Trophoblast cell (in vitro differentiated cells and primary cell): ENCODE results near the gene VSIG2.

Experiments used
- DNase-seq, 2 donors: peaks; one replicate each; pipeline ENCODE4 v3.0.0-alpha.2; 2016
- H2AFZ ChIP-seq: 2 replicates; pipeline ENCODE4 v1.6.1; 2013; ENCODE audit warnings: low read length, moderate library complexity, mild to moderate bottlenecking; ENCODE audit not compliant: insufficient read depth, poor library complexity
- H2AK5ac ChIP-seq: 2 replicates; pipeline ENCODE4 v1.6.1; 2013; ENCODE audit warnings: mild to moderate bottlenecking, low read length
- H2BK120ac ChIP-seq: 2 replicates; pipeline ENCODE4 v1.6.1; 2013; ENCODE audit warnings: low read length, mild to moderate bottlenecking, moderate library complexity; ENCODE audit not compliant: insufficient read depth, poor library complexity
- H2BK12ac ChIP-seq: 2 replicates; pipeline ENCODE4 v1.6.1; 2013; ENCODE audit warnings: mild to moderate bottlenecking, low read length, moderate library complexity
- H2BK5ac ChIP-seq: 2 replicates; pipeline ENCODE4 v1.6.1; 2013; ENCODE audit warnings: low read length, low read depth, moderate library complexity, mild to moderate bottlenecking; ENCODE audit not compliant: poor library complexity
- H3K14ac ChIP-seq: 2 replicates; pipeline ENCODE4 v1.6.1; 2013; ENCODE audit warnings: mild to moderate bottlenecking, low read length
- H3K18ac ChIP-seq: 2 replicates; pipeline ENCODE4 v1.6.1; 2013; ENCODE audit warnings: mild to moderate bottlenecking, low read length
- H3K23ac ChIP-seq: 2 replicates; pipeline ENCODE4 v1.6.1; 2013; ENCODE audit warnings: low read length
- H3K27ac ChIP-seq: 2 replicates; pipeline ENCODE4 v1.5.1; 2013; ENCODE audit warnings: low read depth, mild to moderate bottlenecking, inconsistent platforms, low read length, moderate library complexity
- H3K27me3 ChIP-seq: 2 replicates; pipeline ENCODE4 v1.6.1; 2013; ENCODE audit warnings: inconsistent platforms, mild to moderate bottlenecking, low read length, moderate library complexity; ENCODE audit not compliant: insufficient read depth
- H3K36me3 ChIP-seq, 2 experiments: 1 replicate in 1 of 2; 2 replicates in 1 of 2; pipeline ENCODE4 v1.6.1; 2013; ENCODE audit warnings: low read length in 2 of 2, mild to moderate bottlenecking in 2 of 2, moderate library complexity in 1 of 2; ENCODE audit not compliant: insufficient read depth in 2 of 2, control insufficient read depth in 1 of 2
- H3K4ac ChIP-seq: 2 replicates; pipeline ENCODE4 v1.6.1; 2013; ENCODE audit warnings: low read depth, mild to moderate bottlenecking, low read length, moderate library complexity
- H3K4me1 ChIP-seq, 2 experiments: 1 replicate in 1 of 2; 2 replicates in 1 of 2; pipeline ENCODE4 v1.6.1; 2013; ENCODE audit warnings: low read length in 2 of 2, mild to moderate bottlenecking in 2 of 2, moderate library complexity in 1 of 2; ENCODE audit not compliant: insufficient read depth in 2 of 2, control insufficient read depth in 1 of 2
- H3K4me2 ChIP-seq: 2 replicates; pipeline ENCODE4 v1.6.1; 2013; ENCODE audit warnings: inconsistent platforms, mild to moderate bottlenecking, low read length, moderate library complexity
- H3K4me3 ChIP-seq: 2 replicates; pipeline ENCODE4 v1.5.1; 2013; ENCODE audit warnings: mild to moderate bottlenecking, low read depth, low read length, inconsistent platforms
- H3K79me1 ChIP-seq: one replicate; pipeline ENCODE4 v1.6.1; 2013; ENCODE audit warnings: low read length
- H3K79me2 ChIP-seq: 2 replicates; pipeline ENCODE4 v1.6.1; 2013; ENCODE audit warnings: low read length, mild to moderate bottlenecking; ENCODE audit not compliant: control insufficient read depth, insufficient read depth, poor library complexity
- H3K9ac ChIP-seq: 2 replicates; pipeline ENCODE4 v1.6.1; 2013; ENCODE audit warnings: mild to moderate bottlenecking, low read length
- H3K9me3 ChIP-seq: 2 replicates; pipeline ENCODE4 v1.6.1; 2013; ENCODE audit warnings: low read depth, mild to moderate bottlenecking, control low read depth, inconsistent platforms, low read length; ENCODE audit not compliant: insufficient read depth
- H4K12ac ChIP-seq: 2 replicates; pipeline ENCODE4 v1.6.1; 2013; ENCODE audit warnings: low read depth, mild to moderate bottlenecking, low read length, moderate library complexity
- H4K8ac ChIP-seq: 2 replicates; pipeline ENCODE4 v1.6.1; 2013; ENCODE audit warnings: low read depth, mild to moderate bottlenecking, low read length, moderate library complexity
- H4K91ac ChIP-seq: one replicate; pipeline ENCODE4 v1.6.1; 2013; ENCODE audit warnings: low read depth, mild to moderate bottlenecking, low read length, moderate library complexity
- WGBS: extraction: QIAGEN DNeasy Blood & Tissue Kit; methylation state at CpG from one replicate; pipeline ENCODE4 v1.1.7; 2013; ENCODE audit warnings: missing lambda C conversion rate; ENCODE audit not compliant: insufficient read length, insufficient coverage; ENCODE audit errors: extremely low coverage; 5-methylcytosine and 5-hydroxymethylcytosine counted together

The VSIG2 gene

DNA sequence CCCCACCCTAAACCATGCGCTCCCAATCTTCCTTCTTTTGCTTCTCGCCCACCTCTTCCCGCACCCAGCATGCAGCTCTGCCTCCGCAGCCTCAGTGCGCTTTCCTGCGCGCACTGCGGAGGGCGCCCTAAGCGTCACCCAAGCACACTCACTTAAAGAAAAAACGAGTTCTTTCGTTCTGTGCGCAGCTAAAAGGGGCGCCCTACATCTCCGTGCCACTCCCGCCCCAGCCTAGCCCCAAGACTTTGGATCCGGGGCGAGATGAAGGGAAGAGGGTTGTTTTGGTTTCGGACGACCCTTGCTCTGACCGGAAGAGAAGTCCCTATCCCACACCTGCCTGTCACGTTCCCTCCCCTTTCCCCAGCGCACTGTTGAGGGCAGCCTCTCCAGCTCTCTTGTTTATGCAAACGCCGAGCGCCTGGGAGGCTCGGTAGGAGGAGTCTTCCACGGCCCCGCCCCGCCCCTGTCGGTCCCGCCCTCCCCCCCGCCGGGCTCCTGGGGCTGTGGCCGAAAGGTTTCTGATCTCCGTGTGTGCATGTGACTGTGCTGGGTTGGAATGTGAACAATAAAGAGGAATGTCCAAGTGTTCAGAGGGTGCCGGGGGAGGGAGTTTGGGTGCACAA is 5.3 kb downstream of the VSIG2 start:
- no peak overlapping the region for H4K91ac ChIP-seq

DNA sequence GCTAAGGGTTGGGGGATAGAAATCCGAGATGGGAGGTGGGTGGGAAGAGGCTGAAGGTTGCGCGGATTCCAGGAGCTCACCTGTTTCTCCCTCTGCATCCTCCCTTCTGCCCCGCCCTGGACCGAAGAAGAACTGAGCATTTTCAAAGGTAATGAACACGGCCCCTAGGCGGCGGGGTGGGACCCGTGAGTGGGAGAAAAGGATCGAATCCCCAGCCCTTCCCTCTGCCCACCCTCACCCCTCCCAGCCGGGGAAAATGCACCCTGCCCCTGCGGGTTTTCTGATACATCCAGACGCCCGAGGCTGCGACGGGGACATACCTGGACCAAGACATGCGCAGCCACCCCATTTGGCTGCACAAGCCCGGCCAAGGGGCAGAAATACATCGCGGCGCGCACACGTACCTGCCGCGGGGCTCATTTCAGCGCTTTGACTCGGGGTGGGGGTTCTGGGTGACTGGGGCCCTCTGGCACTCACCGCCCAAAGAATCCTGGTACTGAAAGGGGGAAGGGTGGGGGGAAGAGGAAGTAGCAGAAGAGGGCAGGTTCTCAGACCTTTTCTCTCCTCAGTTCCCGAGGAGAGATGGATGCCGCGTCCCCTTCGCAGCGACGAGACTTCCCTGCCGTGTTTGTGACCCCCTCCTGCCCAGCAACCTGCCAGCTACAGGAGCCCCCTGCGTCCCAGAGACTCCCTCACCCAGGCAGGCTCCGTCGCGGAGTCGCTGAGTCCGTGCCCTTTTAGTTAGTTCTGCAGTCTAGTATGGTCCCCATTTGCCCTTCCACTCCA is 6.0 kb downstream of the VSIG2 start:
- Histone ChIP-seq H3K23ac (no peak overlapping the region), H3K27ac (no peak overlapping the region), H3K14ac (no peak overlapping the region), H2AK5ac (no peak overlapping the region), H3K9me3 (peaks cover 4% of the 10 kb centered on the region), H3K36me3 (no peaks in the 10 kb centered on the region), H2AFZ (peak overlapping the region; percentile 2), H2BK5ac (no peak overlapping the region), H3K4ac (no peak overlapping the region), H3K4me1 (peaks cover 6 to 12% of the 10 kb centered on the region in 2 experiments), H2BK12ac (no peak overlapping the region), H3K18ac (no peak overlapping the region), H3K27me3 (peaks cover 78% of the 10 kb centered on the region), H3K4me3 (peak overlapping the region; percentile 51), H3K4me2 (peak overlapping the region; percentile 63), H2BK120ac (no peak overlapping the region), H3K9ac (no peak overlapping the region), H4K12ac (no peak overlapping the region), H4K91ac (no peak overlapping the region), H3K79me2 (no peaks in the 10 kb centered on the region), H4K8ac (no peak overlapping the region), H3K79me1 (no peaks in the 10 kb centered on the region)
- WGBS: no CpG with 5 or more reads among the region's 41 CpGs
- peak; percentile 52 to 66 for DNase-seq

More for the DNA sequence above, 5.3 kb downstream of the VSIG2 start:
- no peak overlapping the region for H3K4ac ChIP-seq
- H3K27me3 ChIP-seq: peaks cover 78% of the 10 kb centered on the region
- H3K79me2 ChIP-seq: no peaks in the 10 kb centered on the region
- no peak overlapping the region for H3K27ac ChIP-seq
- no peaks in the 10 kb centered on the region for H3K36me3 ChIP-seq
- H3K9ac ChIP-seq: no peak overlapping the region
- no peak overlapping the region for H2AK5ac ChIP-seq
- H2BK5ac ChIP-seq: no peak overlapping the region
- peak overlapping the region; percentile 51 for H3K4me3 ChIP-seq
- H3K4me2 ChIP-seq: peak overlapping the region; percentile 63
- H3K14ac ChIP-seq: no peak overlapping the region
- H3K79me1 ChIP-seq: no peaks in the 10 kb centered on the region
- no CpG with 5 or more reads among the region's 37 CpGs for WGBS
- peaks cover 6 to 12% of the 10 kb centered on the region in 2 experiments for H3K4me1 ChIP-seq
- H4K8ac ChIP-seq: no peak overlapping the region
- H2BK120ac ChIP-seq: no peak overlapping the region
- H4K12ac ChIP-seq: no peak overlapping the region
- no peak overlapping the region for H3K18ac ChIP-seq
- peaks cover 5% of the 10 kb centered on the region for H3K9me3 ChIP-seq
- H2AFZ ChIP-seq: peak overlapping the region; percentile 2
- H3K23ac ChIP-seq: no peak overlapping the region
- DNase-seq: peak; percentile 89 to 93
- H2BK12ac ChIP-seq: no peak overlapping the region

DNA sequence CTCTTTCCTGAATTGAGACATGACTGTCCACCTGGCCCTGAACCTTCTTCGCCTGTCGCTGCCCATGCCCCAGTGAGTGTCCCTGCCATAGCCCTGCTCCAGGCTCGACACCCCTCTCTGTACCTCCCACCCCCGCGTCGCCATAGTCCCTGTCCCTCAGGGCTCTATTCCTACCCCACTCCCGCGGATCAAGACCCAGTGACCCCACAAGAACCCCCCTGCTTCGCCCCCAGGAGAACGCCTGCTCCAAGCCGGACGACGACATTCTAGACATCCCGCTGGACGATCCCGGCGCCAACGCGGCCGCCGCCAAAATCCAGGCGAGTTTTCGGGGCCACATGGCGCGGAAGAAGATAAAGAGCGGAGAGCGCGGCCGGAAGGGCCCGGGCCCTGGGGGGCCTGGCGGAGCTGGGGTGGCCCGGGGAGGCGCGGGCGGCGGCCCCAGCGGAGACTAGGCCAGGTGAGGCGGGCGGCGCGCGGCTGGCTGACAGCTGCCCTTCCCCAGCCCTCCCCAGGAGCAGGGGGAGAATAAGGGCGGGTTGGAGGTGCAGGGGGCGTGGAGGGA is 6.7 kb downstream of the VSIG2 start:
- no CpG with 5 or more reads among the region's 44 CpGs for WGBS
- H3K9ac ChIP-seq: no peak overlapping the region

DNA sequence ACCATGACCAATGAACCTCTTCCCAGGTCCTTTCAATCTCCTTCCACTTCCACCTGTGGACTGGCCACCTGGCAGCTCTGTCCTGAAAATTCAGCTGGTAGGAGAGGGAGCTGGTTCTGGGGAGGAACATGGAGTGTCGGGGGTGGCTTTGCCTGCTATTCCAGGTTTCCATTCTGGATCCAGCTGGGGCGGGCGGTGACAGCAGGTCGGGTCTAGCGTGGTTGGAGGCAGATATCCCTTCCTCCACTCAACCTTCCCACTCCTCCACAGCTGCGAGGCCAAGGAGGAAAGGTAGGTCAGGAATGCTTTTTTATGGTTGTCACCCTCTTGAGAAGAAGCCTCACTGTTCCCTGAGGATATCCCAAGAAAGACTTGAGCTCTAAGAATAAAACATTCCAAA is 9.0 kb downstream of the VSIG2 start:
- Histone ChIP-seq H4K91ac (no peak overlapping the region), H3K9ac (no peak overlapping the region), H2AK5ac (no peak overlapping the region), H4K12ac (no peak overlapping the region), H3K36me3 (no peaks in the 10 kb centered on the region), H3K4me2 (no peak overlapping the region), H2BK120ac (no peak overlapping the region), H4K8ac (no peak overlapping the region), H3K18ac (no peak overlapping the region), H3K79me2 (no peaks in the 10 kb centered on the region), H3K23ac (no peak overlapping the region), H3K14ac (no peak overlapping the region), H3K27me3 (peaks cover 85% of the 10 kb centered on the region), H2BK5ac (no peak overlapping the region), H3K4me3 (no peak overlapping the region), H3K4me1 (peaks cover 15 to 20% of the 10 kb centered on the region in 2 experiments), H2BK12ac (no peak overlapping the region), H2AFZ (no peak overlapping the region), H3K4ac (no peak overlapping the region), H3K79me1 (no peaks in the 10 kb centered on the region), H3K9me3 (peaks cover 5% of the 10 kb centered on the region), H3K27ac (no peak overlapping the region)
- WGBS: no CpG with 5 or more reads among the region's 6 CpGs
- no peak for DNase-seq

More for the DNA sequence above, 6.7 kb downstream of the VSIG2 start:
- no peaks in the 10 kb centered on the region for H3K79me1 ChIP-seq
- no peak overlapping the region for H2BK12ac ChIP-seq
- no peak overlapping the region for H3K27ac ChIP-seq
- no peak overlapping the region for H4K12ac ChIP-seq
- H3K4ac ChIP-seq: no peak overlapping the region
- H3K4me3 ChIP-seq: no peak overlapping the region
- H3K36me3 ChIP-seq: no peaks in the 10 kb centered on the region
- peaks cover 81% of the 10 kb centered on the region for H3K27me3 ChIP-seq
- no peak overlapping the region for H4K8ac ChIP-seq
- H3K4me2 ChIP-seq: no peak overlapping the region
- no peak for DNase-seq
- H2BK5ac ChIP-seq: no peak overlapping the region
- peaks cover 4% of the 10 kb centered on the region for H3K9me3 ChIP-seq
- H3K18ac ChIP-seq: no peak overlapping the region
- no peak overlapping the region for H2AFZ ChIP-seq
- no peak overlapping the region for H3K14ac ChIP-seq
- H4K91ac ChIP-seq: no peak overlapping the region
- H3K23ac ChIP-seq: no peak overlapping the region
- no peak overlapping the region for H2BK120ac ChIP-seq
- H2AK5ac ChIP-seq: no peak overlapping the region
- no peaks in the 10 kb centered on the region for H3K79me2 ChIP-seq
- peaks cover 8 to 14% of the 10 kb centered on the region in 2 experiments for H3K4me1 ChIP-seq
